ENCODE data around the gene FBXO40.

DNA sequence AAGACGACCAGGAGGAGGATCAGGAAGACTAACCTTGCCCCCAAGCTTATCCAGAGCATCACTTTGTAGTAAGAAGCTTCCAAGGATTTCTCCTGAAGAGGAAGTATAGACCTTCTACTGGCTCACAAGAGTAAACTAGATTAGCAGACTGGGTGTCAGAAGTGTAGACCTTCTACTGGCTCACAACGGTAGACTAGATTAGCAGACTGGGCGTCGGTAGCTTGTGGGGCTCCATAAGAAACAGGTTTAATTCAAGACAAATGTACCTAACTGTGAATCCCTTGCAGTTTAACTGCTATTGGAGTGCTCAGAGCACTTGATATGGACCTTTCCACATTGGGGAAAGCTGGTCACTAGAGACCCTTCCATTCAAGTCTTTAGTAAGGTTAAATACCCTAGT is 12.9 kb downstream of the FBXO40 start:
- TF ChIP-seq, protein P1, sequence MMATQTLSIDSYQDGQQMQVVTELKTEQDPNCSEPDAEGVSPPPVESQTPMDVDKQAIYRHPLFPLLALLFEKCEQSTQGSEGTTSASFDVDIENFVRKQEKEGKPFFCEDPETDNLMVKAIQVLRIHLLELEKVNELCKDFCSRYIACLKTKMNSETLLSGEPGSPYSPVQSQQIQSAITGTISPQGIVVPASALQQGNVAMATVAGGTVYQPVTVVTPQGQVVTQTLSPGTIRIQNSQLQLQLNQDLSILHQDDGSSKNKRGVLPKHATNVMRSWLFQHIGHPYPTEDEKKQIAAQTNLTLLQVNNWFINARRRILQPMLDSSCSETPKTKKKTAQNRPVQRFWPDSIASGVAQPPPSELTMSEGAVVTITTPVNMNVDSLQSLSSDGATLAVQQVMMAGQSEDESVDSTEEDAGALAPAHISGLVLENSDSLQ (IDR thresholded peaks at IDR 0.05), result no peak
- TF ChIP-seq, protein P2, sequence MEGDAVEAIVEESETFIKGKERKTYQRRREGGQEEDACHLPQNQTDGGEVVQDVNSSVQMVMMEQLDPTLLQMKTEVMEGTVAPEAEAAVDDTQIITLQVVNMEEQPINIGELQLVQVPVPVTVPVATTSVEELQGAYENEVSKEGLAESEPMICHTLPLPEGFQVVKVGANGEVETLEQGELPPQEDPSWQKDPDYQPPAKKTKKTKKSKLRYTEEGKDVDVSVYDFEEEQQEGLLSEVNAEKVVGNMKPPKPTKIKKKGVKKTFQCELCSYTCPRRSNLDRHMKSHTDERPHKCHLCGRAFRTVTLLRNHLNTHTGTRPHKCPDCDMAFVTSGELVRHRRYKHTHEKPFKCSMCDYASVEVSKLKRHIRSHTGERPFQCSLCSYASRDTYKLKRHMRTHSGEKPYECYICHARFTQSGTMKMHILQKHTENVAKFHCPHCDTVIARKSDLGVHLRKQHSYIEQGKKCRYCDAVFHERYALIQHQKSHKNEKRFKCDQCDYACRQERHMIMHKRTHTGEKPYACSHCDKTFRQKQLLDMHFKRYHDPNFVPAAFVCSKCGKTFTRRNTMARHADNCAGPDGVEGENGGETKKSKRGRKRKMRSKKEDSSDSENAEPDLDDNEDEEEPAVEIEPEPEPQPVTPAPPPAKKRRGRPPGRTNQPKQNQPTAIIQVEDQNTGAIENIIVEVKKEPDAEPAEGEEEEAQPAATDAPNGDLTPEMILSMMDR (IDR thresholded peaks at IDR 0.05 in 2 of 3, conservative IDR thresholded peaks at IDR 0.05 in 1 of 3; ENCODE audit: insufficient read depth in 2 of 3, low read depth in 1 of 3, low read length in 3 of 3), result no peak
- no peak for TF ChIP-seq MYC (IDR thresholded peaks at IDR 0.05; ENCODE audit: low read depth, low read length)
- no peak for TF ChIP-seq MYC (CRISPR knock-in tag; IDR thresholded peaks at IDR 0.05; ENCODE audit: borderline replicate concordance, low read depth)
